ENCODE results near the gene TCF25.
"Not testable (repeated sequence)": the region's sequence is repeated elsewhere in the genome, so short reads cannot be mapped to it uniquely, and the experiment has no call there.

TCF25 gene

GRCh38 chr16:89873109-89873971, at the start of gene TCF25:
TCF25 (plus strand) TSS chr16:89873592; CDS start chr16:89873668, 76 bp downstream.
- peak; percentile 93 for DNase-seq

- DNase-seq: not testable (repeated sequence)
Measured at GRCh38 chr16:89823824-89824148, 49.6 kb upstream of the TCF25 start.

- no peak for DNase-seq
Measured at GRCh38 chr16:89826531-89827382, 46.6 kb upstream of the TCF25 start.

- DNase-seq: no peak
Measured at GRCh38 chr16:89827383-89828198, 45.8 kb upstream of the TCF25 start.

- peak; percentile 65 for DNase-seq
Measured at GRCh38 chr16:89828199-89828869, 45.1 kb upstream of the TCF25 start, which contains the start of gene SPIRE2. SPIRE2 (plus strand) TSS chr16:89828475; CDS start chr16:89828551, 76 bp downstream.

- DNase-seq: no peak
Measured at GRCh38 chr16:89828870-89829629, 44.3 kb upstream of the TCF25 start.

GRCh38 chr16:89829630-89830437, 43.6 kb upstream of the TCF25 start:
- DNase-seq: no peak

- no peak for DNase-seq
Measured at GRCh38 chr16:89831810-89832328, 41.5 kb upstream of the TCF25 start.

GRCh38 chr16:89833664-89834363, 39.6 kb upstream of the TCF25 start:
- DNase-seq: not testable (repeated sequence)

- not testable (repeated sequence) for DNase-seq
Measured at GRCh38 chr16:89834813-89835363, 38.5 kb upstream of the TCF25 start.

- DNase-seq: not testable (repeated sequence)
Measured at GRCh38 chr16:89836484-89836883, 36.9 kb upstream of the TCF25 start.

GRCh38 chr16:89837014-89837546, 36.3 kb upstream of the TCF25 start:
- DNase-seq: no peak

GRCh38 chr16:89841275-89841674, 32.1 kb upstream of the TCF25 start:
- peak; percentile 67 for DNase-seq

GRCh38 chr16:89842471-89843408, 30.7 kb upstream of the TCF25 start:
- no peak for DNase-seq

- DNase-seq: no peak
Measured at GRCh38 chr16:89843409-89844350, 29.7 kb upstream of the TCF25 start.

- DNase-seq: no peak
Measured at GRCh38 chr16:89844739-89845339, 28.6 kb upstream of the TCF25 start.
